Retinal pigment epithelial cell (primary cell): ENCODE measurements around the gene NCAPD3.
A peak's percentile ranks its signal among the peaks of the same experiment; 100 is the strongest.

Source experiments
- DNase-seq: peaks from one replicate; pipeline ENCODE4 v3.0.0-alpha.2; 2010; ENCODE audit warnings: low read depth
- H3K4me3 ChIP-seq: 2 replicates; pipeline ENCODE4 v1.5.1; 2011; ENCODE audit warnings: mild to moderate bottlenecking, low read length, control low read depth, moderate library complexity
- CTCF ChIP-seq: conservative IDR thresholded peaks from 2 replicates; pipeline ENCODE4 v1.5.1; 2011; ENCODE audit warnings: low read depth, low read length, control low read depth, inconsistent platforms

Gene NCAPD3

GRCh38 chr11:134267966-134268365 is 44.2 kb upstream of the NCAPD3 start:
- no peak overlapping the region for H3K4me3 ChIP-seq
- TF ChIP-seq CTCF, result no peak
- no peak for DNase-seq

GRCh38 chr11:134267461-134267860 is 43.7 kb upstream of the NCAPD3 start:
- no peak overlapping the region for H3K4me3 ChIP-seq
- TF ChIP-seq CTCF, result no peak
- DNase-seq, result peak; percentile 43

GRCh38 chr11:134266841-134267251 is 43.1 kb upstream of the NCAPD3 start:
- DNase-seq, result no peak
- TF ChIP-seq CTCF, result no peak
- H3K4me3 ChIP-seq, result no peak overlapping the region

- H3K4me3 ChIP-seq, result no peak overlapping the region
- DNase-seq, result no peak
These were observed 42.7 kb upstream of the NCAPD3 start for GRCh38 chr11:134266440-134266839.

GRCh38 chr11:134264966-134265764 is 41.4 kb upstream of the NCAPD3 start:
- TF ChIP-seq CTCF, result no peak
- DNase-seq, result no peak

More at GRCh38 chr11:134266440-134266839, 42.7 kb upstream of the NCAPD3 start:
- TF ChIP-seq CTCF, result no peak

GRCh38 chr11:134261626-134262488 is 38.1 kb upstream of the NCAPD3 start:
- no peak for DNase-seq
- H3K4me3 ChIP-seq, result no peak overlapping the region
- TF ChIP-seq CTCF, result peak; percentile 75

More at GRCh38 chr11:134264966-134265764, 41.4 kb upstream of the NCAPD3 start:
- no peak overlapping the region for H3K4me3 ChIP-seq
